Gastrocnemius medialis (tissue), 4 donors: Measurements from ENCODE around the gene TUSC2. TPM values are rescaled to one million over a fixed set of nuclear protein-coding genes. Genes with fewer than 3 reads are reported as not detected.

ENCODE experiments used
- ATAC-seq, 2 donors: fragments of 150-250 bp; one replicate each; pipeline ENCODE4 v1.9.1; 2016
- DNase-seq, 2 donors: peaks; one replicate each; pipeline ENCODE4 v3.0.0-alpha.2; 2019
- H3K27ac ChIP-seq, 4 donors: fragments of 200-600 bp; sonication (generic); 1 replicate in 1 of 4; 2 replicates in 3 of 4; pipeline ENCODE4 v1.5.1; 2016 to 2018; ENCODE audit warnings: mild to moderate bottlenecking in 2 of 4, moderate library complexity in 1 of 4
- H3K27me3 ChIP-seq, 3 donors: fragments of 200-600 bp; sonication (generic) in 2 of 3; 1 replicate in 1 of 3; 2 replicates in 2 of 3; pipeline versions ENCODE4 v1.5.1 to v1.6.0; 2016 to 2019; ENCODE audit warnings: mild to moderate bottlenecking in 1 of 3, moderate library complexity in 1 of 3
- H3K36me3 ChIP-seq, 2 donors: fragments of 200-600 bp; sonication (generic) in 1 of 2; one replicate each; pipeline ENCODE4 v1.5.1; 2017 to 2018
- H3K4me1 ChIP-seq, 2 donors: fragments of 200-600 bp; sonication (generic) in 1 of 2; one replicate each; pipeline ENCODE4 v1.5.1; 2016 to 2017; ENCODE audit warnings: mild to moderate bottlenecking in 2 of 2
- H3K4me3 ChIP-seq, 4 donors: fragments of 200-600 bp; sonication (generic) in 3 of 4; 1 replicate in 1 of 4; 2 replicates in 3 of 4; pipeline ENCODE4 v1.5.1; 2016 to 2019; ENCODE audit warnings: mild to moderate bottlenecking in 2 of 4
- H3K9me3 ChIP-seq, 3 donors: fragments of 200-600 bp; sonication (generic) in 2 of 3; 1 replicate in 1 of 3; 2 replicates in 2 of 3; pipeline ENCODE4 v1.5.1; 2016 to 2019
- POLR2A ChIP-seq, 2 donors: fragments of 450-650 bp; IDR thresholded peaks; one replicate each; pipeline ENCODE4 v1.6.1; 2017; ENCODE audit warnings: antibody characterized with exemption in 2 of 2, mild to moderate bottlenecking in 2 of 2, moderate library complexity in 2 of 2
- in situ Hi-C, 4 donors: fragments of 200-750 bp; cut with MboI; loops; one replicate each; pipeline versions ENCODE4 v1.15.0 to v1.8.0; 2017; ENCODE audit warnings: low sequenced_read_pairs in 4 of 4
- intact Hi-C: fragments of 100-400 bp; cut with DNase I; formaldehyde crosslinking; loops from one replicate; pipeline ENCODE4 v1.15.1; 2023; ENCODE audit warnings: low total_unique reads
- total RNA-seq, 4 donors: library from RNA; depleted of rRNA; stranded (reverse); fragments of >200 nt; gene quantifications; one replicate each; pipeline versions ENCODE4 v1.1.0 to v1.2.3, GENCODE V29; 2016
- TF ChIP-seq, protein P1 (sequence below), 5 experiments: fragments of 450-650 bp in 3 of 5; fragments of 200-600 bp in 2 of 5; sonication (generic) in 2 of 5; IDR thresholded peaks in 4 of 5; conservative IDR thresholded peaks in 1 of 5; 1 replicate in 4 of 5; 2 replicates in 1 of 5; pipeline ENCODE4 v1.5.1; 2016 to 2019; ENCODE audit warnings: antibody characterized with exemption in 5 of 5, mild to moderate bottlenecking in 3 of 5, moderate library complexity in 3 of 5

The TUSC2 gene
- total RNA-seq, 4 donors from 2014 or later: 38.5 to 72.7 (median 51.5) TPM

DNA sequence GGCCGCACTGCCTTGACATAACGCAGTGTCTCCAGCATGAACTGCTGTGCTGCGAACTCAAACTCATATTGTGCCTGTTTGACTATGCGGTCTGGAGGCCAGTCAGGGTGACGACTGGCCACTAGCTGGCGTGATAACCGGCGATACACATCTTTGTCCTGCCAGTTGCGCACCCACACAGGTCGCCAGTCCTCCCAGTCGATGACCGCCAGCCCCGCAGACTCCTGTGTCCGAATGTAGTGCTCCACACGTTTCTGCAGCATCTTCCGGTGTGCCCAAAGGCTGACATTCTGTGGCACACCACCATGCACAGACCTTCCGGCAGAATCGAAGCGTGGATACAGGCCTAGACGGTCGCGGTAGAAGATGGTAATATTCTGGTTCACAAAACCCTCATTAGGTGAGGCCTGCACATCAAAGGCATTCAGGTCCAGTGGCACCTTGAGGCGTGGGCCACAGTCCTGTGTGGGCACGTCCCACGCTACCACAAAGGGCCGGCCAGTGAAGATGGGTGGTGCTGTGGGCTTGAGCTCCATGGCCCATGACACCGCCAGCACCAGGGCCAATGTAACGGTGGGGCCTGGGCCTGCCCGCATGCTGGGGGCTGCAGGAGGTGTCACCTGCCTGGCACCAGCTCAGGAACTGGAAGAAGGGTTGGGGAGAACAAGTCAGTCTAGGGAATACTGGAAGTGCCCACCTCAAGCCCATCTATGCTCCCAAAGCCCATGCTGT lies 8.0 kb downstream of the TUSC2 start:
- TF ChIP-seq POLR2A (IDR thresholded peaks at IDR 0.05): no peak
- TF ChIP-seq, protein P1, sequence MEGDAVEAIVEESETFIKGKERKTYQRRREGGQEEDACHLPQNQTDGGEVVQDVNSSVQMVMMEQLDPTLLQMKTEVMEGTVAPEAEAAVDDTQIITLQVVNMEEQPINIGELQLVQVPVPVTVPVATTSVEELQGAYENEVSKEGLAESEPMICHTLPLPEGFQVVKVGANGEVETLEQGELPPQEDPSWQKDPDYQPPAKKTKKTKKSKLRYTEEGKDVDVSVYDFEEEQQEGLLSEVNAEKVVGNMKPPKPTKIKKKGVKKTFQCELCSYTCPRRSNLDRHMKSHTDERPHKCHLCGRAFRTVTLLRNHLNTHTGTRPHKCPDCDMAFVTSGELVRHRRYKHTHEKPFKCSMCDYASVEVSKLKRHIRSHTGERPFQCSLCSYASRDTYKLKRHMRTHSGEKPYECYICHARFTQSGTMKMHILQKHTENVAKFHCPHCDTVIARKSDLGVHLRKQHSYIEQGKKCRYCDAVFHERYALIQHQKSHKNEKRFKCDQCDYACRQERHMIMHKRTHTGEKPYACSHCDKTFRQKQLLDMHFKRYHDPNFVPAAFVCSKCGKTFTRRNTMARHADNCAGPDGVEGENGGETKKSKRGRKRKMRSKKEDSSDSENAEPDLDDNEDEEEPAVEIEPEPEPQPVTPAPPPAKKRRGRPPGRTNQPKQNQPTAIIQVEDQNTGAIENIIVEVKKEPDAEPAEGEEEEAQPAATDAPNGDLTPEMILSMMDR (IDR thresholded peaks at IDR 0.05 in 4 of 5, conservative IDR thresholded peaks at IDR 0.05 in 1 of 5): no peak
- DNase-seq (no peak), ATAC-seq (no peak)
- in situ Hi-C loops: no loop called here
- no peaks in the 10 kb centered on the region for H3K9me3 ChIP-seq
- H3K36me3 ChIP-seq: peaks cover 0 to 23% of the 10 kb centered on the region in 2 donors
- peak overlapping the region; percentile 72 to 85 (median 79) for H3K4me3 ChIP-seq
- H3K27ac ChIP-seq: peak overlapping the region; percentile 93 to 96 (median 95)
- peaks cover 53 to 56% of the 10 kb centered on the region in 2 donors for H3K4me1 ChIP-seq
- intact Hi-C loops: loop anchor here (2.0 kb wide), 1 partner anchor 19 kb away; no protein-coding TSS in a partner anchor
- H3K27me3 ChIP-seq: no peaks in the 10 kb centered on the region

DNA sequence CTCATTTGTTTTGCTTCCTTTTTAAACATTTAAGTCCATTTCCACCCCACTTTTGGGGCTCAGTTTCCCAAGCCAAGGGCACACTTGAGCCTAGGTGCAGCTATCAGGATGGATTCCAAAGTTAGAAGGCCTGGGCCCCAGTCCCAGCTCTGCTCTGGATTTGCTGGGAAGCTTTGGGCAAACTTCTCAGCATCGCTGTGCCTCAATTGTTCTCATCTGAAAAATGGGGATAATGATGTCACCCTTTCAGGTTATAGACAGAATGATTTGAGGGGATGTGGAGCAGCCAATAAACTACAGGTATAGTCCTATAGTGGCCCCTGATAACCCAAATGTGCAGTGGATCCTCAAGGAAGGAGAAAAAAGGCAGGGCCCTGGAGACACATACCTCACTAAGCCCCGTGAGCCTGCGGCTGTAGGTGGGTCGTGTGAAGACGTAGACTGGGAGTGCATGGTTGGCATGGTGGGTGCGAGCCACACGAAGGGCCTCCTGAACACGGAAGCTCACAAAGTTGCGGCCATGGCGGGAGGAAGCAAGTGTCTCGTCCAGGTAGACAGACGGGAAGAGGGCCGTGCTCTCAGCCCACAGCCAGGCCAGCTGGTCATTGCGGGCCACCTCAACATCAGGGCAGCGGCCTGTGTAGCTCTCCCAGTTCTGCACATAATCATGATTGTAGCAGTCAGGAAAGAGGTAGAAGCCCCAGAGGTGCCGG lies 8.7 kb downstream of the TUSC2 start:
- Histone ChIP-seq H3K4me1 (peaks cover 54 to 58% of the 10 kb centered on the region in 2 donors), H3K27me3 (no peaks in the 10 kb centered on the region), H3K4me3 (peak overlapping the region; percentile 26 to 85 (median 76)), H3K36me3 (peaks cover 0 to 23% of the 10 kb centered on the region in 2 donors), H3K9me3 (no peaks in the 10 kb centered on the region), H3K27ac (peak overlapping the region; percentile 45 to 96 (median 94))
- intact Hi-C loops (no loop called here), in situ Hi-C loops (no loop called here)
- no peak for ATAC-seq
- no peak for TF ChIP-seq POLR2A (IDR thresholded peaks at IDR 0.05)
- TF ChIP-seq, protein P1 (IDR thresholded peaks at IDR 0.05 in 4 of 5, conservative IDR thresholded peaks at IDR 0.05 in 1 of 5): no peak
- no peak for DNase-seq

DNA sequence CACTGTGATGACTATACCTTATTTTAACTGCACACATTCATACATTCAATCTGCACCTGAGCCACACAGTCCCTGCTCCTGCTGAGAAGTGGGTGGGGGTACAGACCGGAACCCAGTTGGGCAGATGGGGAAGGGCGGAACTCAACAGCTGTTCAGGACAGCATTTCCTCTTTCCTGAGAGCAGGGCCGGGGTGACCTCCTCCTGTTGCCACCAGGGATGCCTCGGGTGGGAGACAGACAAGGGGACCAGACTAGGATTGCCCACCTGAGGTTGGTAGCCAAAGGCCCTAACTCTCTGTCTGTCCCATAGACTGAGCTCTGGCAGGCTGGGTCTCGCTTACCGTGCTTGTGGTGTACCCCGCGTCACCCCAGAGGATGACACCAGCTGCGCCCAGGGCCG lies 9.4 kb downstream of the TUSC2 start:
- Histone ChIP-seq H3K4me3 (peak overlapping the region in 3 of 4 donors; percentile 8 to 80 (median 72)), H3K4me1 (peaks cover 56 to 59% of the 10 kb centered on the region in 2 donors), H3K36me3 (peaks cover 0 to 23% of the 10 kb centered on the region in 2 donors), H3K9me3 (no peaks in the 10 kb centered on the region), H3K27ac (peak overlapping the region in 3 of 4 donors; percentile 5 to 93 (median 45)), H3K27me3 (no peaks in the 10 kb centered on the region)
- intact Hi-C loops: no loop called here
- DNase-seq (no peak), ATAC-seq (no peak)
- TF ChIP-seq, protein P1 (IDR thresholded peaks at IDR 0.05 in 4 of 5, conservative IDR thresholded peaks at IDR 0.05 in 1 of 5): no peak
- TF ChIP-seq POLR2A (IDR thresholded peaks at IDR 0.05): no peak
- in situ Hi-C loops: no loop called here

DNA sequence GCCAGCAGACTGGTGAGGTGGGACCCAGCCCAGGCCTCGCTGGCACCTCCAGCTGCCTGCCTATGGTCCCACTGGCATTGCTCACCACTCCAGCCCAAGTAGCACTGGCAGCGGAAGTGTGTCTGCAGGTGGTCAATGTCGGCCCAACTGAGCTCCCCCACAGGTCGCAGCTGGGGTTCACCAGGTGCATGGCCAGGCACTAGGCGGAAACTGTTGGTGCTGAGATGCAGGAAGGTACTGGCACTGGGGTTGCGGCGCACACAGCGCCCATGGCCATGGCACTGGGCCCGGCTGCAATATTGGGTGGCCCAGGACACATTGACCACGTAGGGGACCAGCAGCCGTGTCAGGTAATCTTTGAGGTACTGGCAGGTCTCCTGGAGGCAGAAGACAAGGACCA lies 9.9 kb downstream of the TUSC2 start:
- TF ChIP-seq, protein P1 (IDR thresholded peaks at IDR 0.05 in 4 of 5, conservative IDR thresholded peaks at IDR 0.05 in 1 of 5): no peak
- no peak for TF ChIP-seq POLR2A (IDR thresholded peaks at IDR 0.05)
- Histone ChIP-seq H3K9me3 (no peaks in the 10 kb centered on the region), H3K36me3 (peaks cover 0 to 23% of the 10 kb centered on the region in 2 donors), H3K4me3 (peak overlapping the region in 2 of 4 donors; percentile 24 to 80), H3K4me1 (peaks cover 56 to 59% of the 10 kb centered on the region in 2 donors), H3K27me3 (no peaks in the 10 kb centered on the region), H3K27ac (peak overlapping the region in 2 of 4 donors; percentile 7 to 93)
- DNase-seq: no peak
- intact Hi-C loops: no loop called here
- no peak for ATAC-seq
- in situ Hi-C loops: no loop called here
